ENCODE data around the gene MEP1B.

- TF ChIP-seq, protein P1, sequence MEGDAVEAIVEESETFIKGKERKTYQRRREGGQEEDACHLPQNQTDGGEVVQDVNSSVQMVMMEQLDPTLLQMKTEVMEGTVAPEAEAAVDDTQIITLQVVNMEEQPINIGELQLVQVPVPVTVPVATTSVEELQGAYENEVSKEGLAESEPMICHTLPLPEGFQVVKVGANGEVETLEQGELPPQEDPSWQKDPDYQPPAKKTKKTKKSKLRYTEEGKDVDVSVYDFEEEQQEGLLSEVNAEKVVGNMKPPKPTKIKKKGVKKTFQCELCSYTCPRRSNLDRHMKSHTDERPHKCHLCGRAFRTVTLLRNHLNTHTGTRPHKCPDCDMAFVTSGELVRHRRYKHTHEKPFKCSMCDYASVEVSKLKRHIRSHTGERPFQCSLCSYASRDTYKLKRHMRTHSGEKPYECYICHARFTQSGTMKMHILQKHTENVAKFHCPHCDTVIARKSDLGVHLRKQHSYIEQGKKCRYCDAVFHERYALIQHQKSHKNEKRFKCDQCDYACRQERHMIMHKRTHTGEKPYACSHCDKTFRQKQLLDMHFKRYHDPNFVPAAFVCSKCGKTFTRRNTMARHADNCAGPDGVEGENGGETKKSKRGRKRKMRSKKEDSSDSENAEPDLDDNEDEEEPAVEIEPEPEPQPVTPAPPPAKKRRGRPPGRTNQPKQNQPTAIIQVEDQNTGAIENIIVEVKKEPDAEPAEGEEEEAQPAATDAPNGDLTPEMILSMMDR (IDR thresholded peaks at IDR 0.05) = no peak
- TF ChIP-seq POLR2A (IDR thresholded peaks at IDR 0.05) = no peak
Observed at GRCh38 chr18:32216390-32216789, 26.6 kb downstream of the MEP1B start.
